GM23338 (cell line): ENCODE measurements around the gene OR2W1. TPM values are rescaled to one million over a fixed set of nuclear protein-coding genes. Genes with fewer than 3 reads are reported as not detected.

Experiments used
- ATAC-seq: fragments of 200-7000 bp; cut with Tn5 transposase; 3 replicates; pipeline ENCODE4 v1.9.1; 2020
- DNase-seq: peaks from one replicate; pipeline ENCODE4 v3.0.0-alpha.2; 2015; ENCODE audit warnings: low spot score
- H2AFZ ChIP-seq: fragments of 200-600 bp; sonication (generic); 2 replicates; pipeline ENCODE4 v1.8.0; 2016; ENCODE audit warnings: antibody characterized with exemption, mild to moderate bottlenecking, moderate library complexity
- H3F3A ChIP-seq: fragments of 200-600 bp; sonication (generic); replicated peaks from 2 replicates; pipeline ENCODE4 v1.8.0; 2017; ENCODE audit warnings: antibody characterized with exemption, mixed run types, low read depth
- H3K27ac ChIP-seq: fragments of 200-600 bp; sonication (generic); 2 replicates; pipeline ENCODE4 v1.6.1; 2016; ENCODE audit warnings: low read depth
- H3K27me3 ChIP-seq: fragments of 200-600 bp; sonication (generic); 2 replicates; pipeline ENCODE4 v1.8.0; 2016; ENCODE audit warnings: mild to moderate bottlenecking, mixed run types, moderate library complexity; ENCODE audit not compliant: insufficient read depth
- H3K36me3 ChIP-seq: fragments of 200-600 bp; sonication (generic); 2 replicates; pipeline ENCODE4 v1.8.0; 2016; ENCODE audit warnings: mild to moderate bottlenecking; ENCODE audit not compliant: insufficient read depth
- H3K4me1 ChIP-seq: fragments of 200-600 bp; sonication (generic); 2 replicates; pipeline ENCODE4 v1.8.0; 2016; ENCODE audit warnings: mild to moderate bottlenecking, moderate library complexity; ENCODE audit not compliant: insufficient read depth
- H3K4me2 ChIP-seq: fragments of 200-600 bp; sonication (generic); 2 replicates; pipeline ENCODE4 v1.7.1; 2017; ENCODE audit warnings: mixed run types
- H3K4me3 ChIP-seq: fragments of 200-600 bp; sonication (generic); 2 replicates; pipeline ENCODE4 v1.6.1; 2016; ENCODE audit warnings: mixed run types
- H3K79me2 ChIP-seq: fragments of 200-600 bp; sonication (generic); replicated peaks from 2 replicates; pipeline ENCODE4 v1.8.0; 2017; ENCODE audit warnings: mild to moderate bottlenecking; ENCODE audit not compliant: insufficient read depth
- H3K9me2 ChIP-seq: fragments of 200-600 bp; sonication (generic); 2 replicates; pipeline ENCODE4 v1.8.0; 2017; ENCODE audit not compliant: insufficient read depth
- H4K20me1 ChIP-seq: fragments of 200-600 bp; sonication (generic); replicated peaks from 2 replicates; pipeline ENCODE4 v1.8.0; 2017; ENCODE audit warnings: mild to moderate bottlenecking; ENCODE audit not compliant: insufficient read depth
- H3K27ac Mint-ChIP-seq: 2 replicates; pipeline ENCODE4 v1.8.0; 2020; ENCODE audit warnings: inconsistent platforms, mild to moderate bottlenecking, moderate library complexity, mixed read lengths
- H3K27me3 Mint-ChIP-seq: 3 replicates; pipeline ENCODE4 v1.8.0; 2022; ENCODE audit warnings: low read depth, mild to moderate bottlenecking, moderate library complexity, mixed read lengths, inconsistent platforms; ENCODE audit not compliant: insufficient read depth, poor library complexity
- H3K36me3 Mint-ChIP-seq: 3 replicates; pipeline ENCODE4 v1.8.0; 2021; ENCODE audit warnings: low read depth, mild to moderate bottlenecking, inconsistent platforms, moderate library complexity, mixed read lengths
- H3K4me1 Mint-ChIP-seq: 3 replicates; pipeline ENCODE4 v1.8.0; 2020; ENCODE audit warnings: mild to moderate bottlenecking, inconsistent platforms, mixed read lengths
- H3K4me3 Mint-ChIP-seq: 3 replicates; pipeline ENCODE4 v1.8.0; 2021; ENCODE audit warnings: moderate library complexity, mild to moderate bottlenecking, inconsistent platforms, mixed read lengths
- H3K9me3 Mint-ChIP-seq: 3 replicates; pipeline ENCODE4 v1.8.0; 2020; ENCODE audit warnings: moderate library complexity, mild to moderate bottlenecking, inconsistent platforms, mixed read lengths
- CREB1 ChIP-seq: fragments of 250-450 bp; sonication (Bioruptor Pico); IDR thresholded peaks from 2 replicates; pipeline ENCODE4 v1.5.0; 2020; ENCODE audit warnings: low read depth, mild to moderate bottlenecking, moderate library complexity
- CTCF ChIP-seq, 2 experiments: fragments of 200-600 bp in 1 of 2; sonication (generic) in 1 of 2; conservative IDR thresholded peaks; 2 replicates each; pipeline versions ENCODE4 v1.5.1 to v1.6.1; 2016 to 2017; ENCODE audit warnings: antibody characterized with exemption in 2 of 2, low read depth in 2 of 2, mild to moderate bottlenecking in 2 of 2, moderate library complexity in 1 of 2
- ETS1 ChIP-seq: IDR thresholded peaks from 2 replicates; pipeline ENCODE4 v1.6.1; 2016; ENCODE audit warnings: antibody characterized with exemption
- EZH2 ChIP-seq: fragments of 200-600 bp; sonication (generic); IDR thresholded peaks from one replicate; pipeline ENCODE4 v1.8.0; 2017; ENCODE audit warnings: antibody characterized with exemption, mild to moderate bottlenecking, low read depth; ENCODE audit not compliant: unreplicated experiment
- EZH2phosphoT487 ChIP-seq: fragments of 200-600 bp; sonication (generic); IDR thresholded peaks from one replicate; pipeline ENCODE4 v1.8.1; 2018; ENCODE audit warnings: antibody characterized with exemption; ENCODE audit not compliant: unreplicated experiment
- JUNB ChIP-seq: IDR thresholded peaks from one replicate; pipeline ENCODE4 v1.6.1; 2016; ENCODE audit warnings: antibody characterized with exemption; ENCODE audit not compliant: unreplicated experiment
- NANOG ChIP-seq: IDR thresholded peaks from 2 replicates; pipeline ENCODE4 v1.6.1; 2016; ENCODE audit warnings: antibody characterized with exemption, borderline replicate concordance
- POLR2AphosphoS5 ChIP-seq: IDR thresholded peaks from 2 replicates; pipeline ENCODE4 v1.6.1; 2016; ENCODE audit warnings: antibody characterized with exemption, low read depth
- REST ChIP-seq: IDR thresholded peaks from one replicate; pipeline ENCODE4 v1.6.1; 2018; ENCODE audit warnings: antibody characterized with exemption; ENCODE audit not compliant: unreplicated experiment
- STAT1 ChIP-seq: IDR thresholded peaks from one replicate; pipeline ENCODE4 v1.6.1; 2016; ENCODE audit warnings: antibody characterized with exemption; ENCODE audit not compliant: unreplicated experiment
- ZNF114 ChIP-seq: fragments of 250-450 bp; sonication (Bioruptor Pico); IDR thresholded peaks from 2 replicates; pipeline ENCODE4 v1.5.0; 2020; ENCODE audit warnings: mild to moderate bottlenecking, moderate library complexity
- ZNF331 ChIP-seq: fragments of 250-450 bp; sonication (Bioruptor Pico); IDR thresholded peaks from 2 replicates; pipeline ENCODE4 v1.5.0; 2020; ENCODE audit warnings: low read depth, mild to moderate bottlenecking, moderate library complexity
- ZNF462 ChIP-seq: fragments of 250-450 bp; sonication (Bioruptor Pico); IDR thresholded peaks from 2 replicates; pipeline ENCODE4 v1.5.0; 2020; ENCODE audit warnings: mild to moderate bottlenecking, moderate library complexity
- polyA plus RNA-seq: library from polyadenylated mRNA; unstranded; fragments of >200 nt; fragmentation: Nextera tagmentation; extraction: Ambion mirVana; gene quantifications from 2 replicates; pipeline ENCODE4 v1.2.1, GENCODE V29; 2016
- total RNA-seq: library from RNA; depleted of rRNA; stranded (reverse); fragments of >200 nt; shearing (Covaris generic); gene quantifications from 2 replicates; pipeline ENCODE4 v1.2.3, GENCODE V29; 2014

OR2W1 gene
- total and polyA plus RNA-seq, 2 experiments from 2014 or later: not detected

GRCh38 chr6:29051680-29052079 is 6.7 kb upstream of the OR2W1 start:
- Mint-ChIP-seq H3K4me1 (no peaks in the 10 kb centered on the region), H3K4me3 (no peak overlapping the region), H3K36me3 (no peaks in the 10 kb centered on the region), H3K27me3 (peaks cover 2% of the 10 kb centered on the region), H3K9me3 (no peaks in the 10 kb centered on the region), H3K27ac (no peak overlapping the region)
- Histone ChIP-seq H3K4me2 (no peak overlapping the region), H3K79me2 (no peaks in the 10 kb centered on the region), H3K27me3 (no peaks in the 10 kb centered on the region), H3K9me2 (no peaks in the 10 kb centered on the region), H3K27ac (no peak overlapping the region), H3F3A (no peaks in the 10 kb centered on the region), H3K4me1 (no peaks in the 10 kb centered on the region), H4K20me1 (no peaks in the 10 kb centered on the region), H3K36me3 (no peaks in the 10 kb centered on the region), H2AFZ (no peak overlapping the region), H3K4me3 (no peak overlapping the region)
- ATAC-seq: no peak
- DNase-seq: no peak
- TF ChIP-seq STAT1 (no peak), ZNF114 (no peak), ZNF462 (CRISPR knock-in tag) (no peak), JUNB (no peak), REST (no peak), ZNF331 (CRISPR knock-in tag) (no peak), NANOG (no peak), CREB1 (CRISPR knock-in tag) (no peak), EZH2 (no peak), ETS1 (no peak), CTCF (conservative IDR thresholded peaks at IDR 0.05; ENCODE audit: low read depth in 2 of 2) (no peak), EZH2phosphoT487 (no peak), POLR2AphosphoS5 (no peak)
